ENCODE results near the gene GALNT10.

The GALNT10 gene

GRCh38 chr5:154329062-154329461 is 138.5 kb downstream of the GALNT10 start:
- DNase-seq: no peak

GRCh38 chr5:154329519-154330040 is 139.0 kb downstream of the GALNT10 start:
- DNase-seq: no peak

GRCh38 chr5:154330097-154330667 is 139.6 kb downstream of the GALNT10 start:
- DNase-seq: no peak

GRCh38 chr5:154331232-154331631 is 140.7 kb downstream of the GALNT10 start:
- DNase-seq: no peak

DNA sequence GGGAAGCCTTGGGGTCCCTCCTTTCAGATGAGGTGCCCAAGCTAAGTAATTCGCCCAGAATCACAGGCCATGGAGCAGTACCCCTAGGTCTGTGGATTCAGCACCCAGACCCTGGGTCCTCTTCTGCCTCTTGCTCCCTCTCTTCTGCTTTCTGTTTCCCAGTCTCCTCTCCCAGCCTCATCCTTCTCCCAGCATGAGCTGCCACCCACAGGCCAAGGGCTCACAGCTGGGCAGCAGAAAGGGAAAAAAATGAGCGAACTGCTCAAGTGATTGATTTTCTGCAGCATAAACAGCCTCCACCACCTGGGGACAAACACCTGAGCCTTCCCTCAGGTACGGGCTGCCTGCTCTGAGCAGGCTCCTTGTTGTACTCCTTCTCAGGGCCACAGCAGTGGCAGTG is 141.4 kb downstream of the GALNT10 start:
- DNase-seq: no peak

DNA sequence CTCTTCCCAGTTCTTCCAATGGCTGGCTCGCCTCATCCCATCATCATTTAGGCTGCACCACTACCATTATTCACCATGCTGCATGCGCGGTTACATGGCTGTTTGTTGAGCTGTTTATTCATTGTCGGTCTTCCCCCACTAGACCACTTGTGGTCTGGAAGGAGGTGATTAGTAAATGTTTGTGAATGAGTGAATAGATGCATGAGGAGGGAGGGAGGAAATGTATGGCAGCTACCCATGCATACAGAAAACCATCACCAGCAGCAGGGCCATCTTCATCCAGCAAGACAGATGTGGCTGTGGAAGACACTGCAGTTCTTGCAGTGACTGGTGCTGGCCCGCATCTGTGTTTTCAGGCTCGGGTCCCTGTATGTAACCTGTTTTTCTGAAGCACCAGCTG is 141.9 kb downstream of the GALNT10 start:
- DNase-seq: no peak

GRCh38 chr5:154333016-154333415 is 142.5 kb downstream of the GALNT10 start:
- DNase-seq: no peak

GRCh38 chr5:154334406-154335064 is 144.0 kb downstream of the GALNT10 start:
- no peak for DNase-seq

GRCh38 chr5:154335065-154335448 is 144.5 kb downstream of the GALNT10 start:
- DNase-seq: no peak

GRCh38 chr5:154341620-154342019 is 151.1 kb downstream of the GALNT10 start:
- DNase-seq: no peak

- DNase-seq: no peak
Observed at GRCh38 chr5:154342211-154342610, 151.7 kb downstream of the GALNT10 start.

DNA sequence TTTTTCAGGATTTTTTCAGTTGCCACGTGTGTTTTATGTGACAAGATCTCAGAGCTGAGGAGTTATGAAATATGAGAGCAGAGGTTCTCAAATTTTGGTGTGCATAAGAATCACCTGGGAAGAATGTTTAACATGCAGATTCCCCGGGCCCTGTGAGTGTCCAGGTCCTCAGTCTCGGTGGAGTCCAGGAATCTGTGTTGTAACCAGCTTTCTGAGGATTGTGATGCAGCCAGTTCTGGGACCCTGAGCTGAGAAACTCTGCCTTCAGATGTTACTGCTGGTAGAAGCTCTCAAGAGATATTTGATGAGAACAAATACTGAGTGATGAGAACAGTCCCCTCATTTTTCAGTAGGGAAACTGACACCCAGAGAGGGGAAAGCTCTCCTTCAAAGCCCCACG is 152.4 kb downstream of the GALNT10 start:
- no peak for DNase-seq

- DNase-seq: no peak
Observed at GRCh38 chr5:154344461-154344860, 153.9 kb downstream of the GALNT10 start.

DNA sequence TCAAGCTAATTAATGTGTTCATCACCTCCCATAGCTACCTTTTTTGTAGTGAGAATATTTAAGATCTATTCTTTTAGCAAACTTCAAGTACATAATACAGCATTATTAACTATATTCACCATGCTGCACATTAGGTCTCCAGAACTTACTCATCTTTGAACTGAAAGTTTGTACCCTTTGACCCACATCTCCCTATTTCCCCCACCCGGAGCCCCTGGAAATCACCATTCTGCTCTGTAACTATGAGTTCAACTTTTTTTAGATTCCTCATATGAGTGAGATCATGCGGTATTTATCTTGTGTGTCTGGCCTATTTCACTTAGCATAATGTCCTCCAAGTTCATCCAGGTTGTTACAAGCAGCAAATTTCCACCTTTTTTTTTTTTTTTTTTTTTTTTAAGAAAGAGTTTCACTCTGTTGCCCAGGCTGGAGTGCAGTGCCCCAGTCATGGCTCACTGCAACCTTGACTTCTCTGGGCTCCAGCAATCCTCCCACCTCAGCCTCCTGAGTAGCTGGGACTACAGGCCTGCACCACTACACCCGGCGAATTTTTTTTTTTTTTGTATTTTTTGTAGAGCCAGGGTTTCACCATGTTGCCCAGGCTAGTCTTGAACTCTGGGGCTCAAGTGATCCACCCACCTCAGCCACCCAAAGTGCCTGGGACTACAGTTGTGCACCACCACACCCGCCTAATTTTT is 154.9 kb downstream of the GALNT10 start:
- no peak for DNase-seq

- DNase-seq: no peak
Observed at GRCh38 chr5:154346427-154346826, 155.9 kb downstream of the GALNT10 start.

DNA sequence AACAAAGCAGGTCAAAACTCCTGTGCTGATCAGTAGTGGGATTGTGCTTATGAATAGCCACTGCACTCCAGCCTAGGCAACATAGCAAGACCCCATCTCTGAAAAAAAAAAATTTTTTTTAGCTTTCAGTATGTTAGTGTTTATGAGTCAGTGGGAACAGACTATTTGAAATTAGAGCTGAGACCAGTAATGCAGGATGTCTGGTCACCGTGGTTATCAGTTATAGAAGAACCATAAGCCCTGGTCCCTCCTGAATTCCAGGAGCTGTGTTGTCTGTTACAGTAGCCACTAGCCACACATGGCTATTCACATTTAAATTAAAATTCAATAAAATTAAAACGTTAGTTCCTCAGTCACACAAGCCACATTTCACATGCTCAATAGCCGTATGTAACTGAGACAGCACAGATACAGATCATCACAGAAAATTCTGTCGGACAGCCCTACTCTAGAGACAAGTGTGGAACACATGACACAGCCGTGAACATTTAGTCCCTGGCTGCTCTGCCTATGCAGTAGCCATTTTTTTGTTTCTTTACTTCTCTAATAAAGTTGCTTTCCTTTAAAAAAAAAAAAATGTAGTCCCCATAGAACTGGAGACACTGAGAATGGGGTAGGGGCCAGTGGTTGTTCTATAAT is 159.2 kb downstream of the GALNT10 start:
- DNase-seq: no peak

DNA sequence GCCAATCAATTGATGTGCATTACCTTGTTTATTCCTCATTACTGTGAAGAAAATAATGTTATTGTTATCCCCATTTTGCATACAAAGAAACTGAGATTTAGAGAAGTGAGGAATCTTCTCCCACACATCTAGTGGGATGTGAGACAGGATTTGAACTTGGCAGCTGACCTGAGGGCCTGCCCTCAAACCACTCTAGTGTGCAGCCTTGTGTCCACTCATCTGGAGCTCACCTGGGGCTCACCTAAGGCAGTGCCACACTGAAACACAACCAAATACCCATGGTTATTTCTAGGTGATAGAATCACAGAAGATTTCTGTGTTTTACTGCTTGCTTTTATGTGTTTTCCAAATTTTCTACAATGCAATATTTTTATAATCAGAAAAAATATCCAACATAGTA is 160.6 kb downstream of the GALNT10 start:
- no peak for DNase-seq

GRCh38 chr5:154351566-154351965 is 161.0 kb downstream of the GALNT10 start:
- no peak for DNase-seq

- DNase-seq: no peak
Observed at GRCh38 chr5:154352960-154353548, 162.5 kb downstream of the GALNT10 start.

DNA sequence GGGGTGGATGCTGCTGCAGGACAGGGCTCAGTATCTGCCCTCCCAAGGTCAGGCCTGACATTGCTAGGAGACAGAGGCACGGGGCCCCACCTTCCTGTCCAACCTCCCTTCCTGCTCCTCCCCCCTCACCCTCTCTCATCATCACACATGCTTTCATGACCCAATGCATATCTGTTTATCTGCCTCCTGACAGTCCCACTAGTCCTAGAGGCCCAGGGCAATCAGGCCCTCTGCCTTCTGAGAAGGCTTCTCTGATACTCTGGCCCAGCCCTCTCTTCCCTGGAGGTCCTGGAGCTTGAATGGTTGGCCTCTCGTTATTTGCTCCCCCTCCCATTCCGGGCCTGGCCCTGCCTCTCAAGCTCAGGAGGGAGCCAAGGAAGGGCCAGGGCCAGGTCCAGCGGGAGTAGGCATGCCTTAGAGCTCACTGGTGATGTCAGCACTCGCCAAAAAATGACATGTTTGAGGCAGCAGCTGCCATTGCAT is 164.6 kb downstream of the GALNT10 start:
- DNase-seq: no peak

GRCh38 chr5:154356020-154356655 is 165.6 kb downstream of the GALNT10 start:
- DNase-seq: no peak

DNA sequence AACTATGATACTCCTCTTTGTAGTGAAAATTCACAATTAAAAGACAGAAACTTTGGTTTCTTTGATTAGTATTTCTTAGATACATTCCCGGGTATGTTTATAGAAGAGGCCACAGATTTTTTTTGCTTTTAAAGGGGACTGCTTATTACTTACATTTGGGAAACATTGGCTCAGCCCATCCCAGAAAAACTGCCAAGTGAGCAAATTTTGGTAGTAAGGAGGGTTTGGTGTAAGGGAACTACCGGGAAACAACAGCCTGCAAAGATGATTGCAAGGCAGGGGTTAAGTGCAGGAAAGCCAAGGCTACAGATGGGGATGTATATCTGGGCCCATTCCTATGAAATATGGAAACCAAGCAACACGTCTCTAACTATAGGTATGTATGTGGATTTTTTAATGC is 166.4 kb downstream of the GALNT10 start:
- DNase-seq: no peak
